ENCODE measurements around the gene YRDC.

- TF ChIP-seq ZNF274 (IDR thresholded peaks at IDR 0.05; ENCODE audit: borderline replicate concordance, low read depth, low read length) (no peak), POLR2A (conservative IDR thresholded peaks at IDR 0.05) (no peak)
Observed at GRCh38 chr1:37821481-37821880, 13.5 kb upstream of the YRDC start.
